T-helper 1 cell treated with Interleukin-12 subunit alpha and Interleukin-12 subunit beta and Interleukin-4 antibody, amounts not matched to agents 30 μg/mL and 1 μg/mL, for 36 hours (primary cell): Measurements from ENCODE around the gene GUSB.
"Not testable (repeated sequence)": the region's sequence is repeated elsewhere in the genome, so short reads cannot be mapped to it uniquely, and the experiment has no call there.

Source experiments
- H3K27ac Mint-ChIP-seq: one replicate; pipeline ENCODE4 v1.8.0; 2021; ENCODE audit warnings: mild to moderate bottlenecking, mixed read lengths
- H3K27me3 Mint-ChIP-seq: one replicate; pipeline ENCODE4 v1.8.0; 2021; ENCODE audit warnings: low read depth, mixed read lengths
- H3K36me3 Mint-ChIP-seq: one replicate; pipeline ENCODE4 v1.8.0; 2021; ENCODE audit warnings: low read depth, mixed read lengths
- H3K4me1 Mint-ChIP-seq: one replicate; pipeline ENCODE4 v1.8.0; 2021; ENCODE audit warnings: low read depth, mixed read lengths
- H3K4me3 Mint-ChIP-seq: one replicate; pipeline ENCODE4 v1.8.0; 2021; ENCODE audit warnings: mild to moderate bottlenecking, moderate library complexity, mixed read lengths
- H3K9me3 Mint-ChIP-seq: one replicate; pipeline ENCODE4 v1.8.0; 2021; ENCODE audit warnings: mixed read lengths

Gene GUSB

GRCh38 chr7:65981965-65982792 is at the start of gene GUSB:
Gene GUSB (minus strand): TSS chr7:65982213. CDS start chr7:65982183, 30 bp downstream.
- H3K4me3 Mint-ChIP-seq = peak within 1 kb of the TSS; percentile 87
- peaks cover 8% of the 10 kb centered on the region for H3K4me1 Mint-ChIP-seq
- peak within 1 kb of the TSS; percentile 94 for H3K27ac Mint-ChIP-seq
- H3K27me3 Mint-ChIP-seq = no peaks in the 10 kb centered on the region
- no peaks in the 10 kb centered on the region for H3K9me3 Mint-ChIP-seq
- H3K36me3 Mint-ChIP-seq = peaks cover 2% of the 10 kb centered on the region

DNA sequence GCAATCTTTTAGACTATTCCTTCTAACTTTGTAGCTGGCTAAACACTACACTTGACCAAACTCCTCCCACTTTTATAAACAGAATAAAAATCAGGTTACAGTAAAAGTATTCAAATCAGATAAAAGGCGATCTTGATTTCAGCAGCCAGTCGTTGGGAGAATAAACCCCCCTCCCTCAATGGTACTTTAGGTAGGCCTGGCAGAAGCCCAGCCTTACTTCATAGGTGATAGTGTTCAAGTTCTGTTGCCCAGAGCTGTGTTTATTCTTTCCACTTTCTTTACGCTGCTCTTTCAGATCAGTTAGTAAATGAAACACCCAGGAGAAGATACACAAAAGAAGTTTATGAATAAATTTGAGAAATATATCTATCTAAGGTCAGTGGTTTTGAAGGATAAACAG is 46.3 kb upstream of the GUSB start:
- H3K27me3 Mint-ChIP-seq, H3K36me3 Mint-ChIP-seq, H3K4me1 Mint-ChIP-seq, H3K27ac Mint-ChIP-seq, H3K9me3 Mint-ChIP-seq, H3K4me3 Mint-ChIP-seq: not testable (repeated sequence)

DNA sequence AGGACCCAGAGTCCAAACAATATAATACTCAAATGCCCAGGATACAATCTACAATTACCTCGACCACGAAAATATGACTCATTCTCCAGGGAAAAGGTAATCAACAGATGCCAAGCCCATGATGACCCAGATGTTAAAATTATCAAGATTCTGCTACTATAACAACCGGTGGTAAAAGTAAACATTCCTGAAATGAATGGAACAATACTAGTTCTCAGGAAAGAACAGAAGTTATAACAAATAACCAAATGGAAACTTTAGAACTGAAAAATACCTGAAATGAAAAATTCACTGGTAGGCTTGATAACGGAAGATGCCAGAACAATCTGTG is 34.1 kb upstream of the GUSB start:
- no peaks in the 10 kb centered on the region for H3K27me3 Mint-ChIP-seq
- H3K36me3 Mint-ChIP-seq = no peaks in the 10 kb centered on the region
- H3K9me3 Mint-ChIP-seq = no peaks in the 10 kb centered on the region
- H3K4me1 Mint-ChIP-seq = no peaks in the 10 kb centered on the region
- no peak overlapping the region for H3K27ac Mint-ChIP-seq
- H3K4me3 Mint-ChIP-seq = no peak overlapping the region

GRCh38 chr7:66015440-66016130 is 33.6 kb upstream of the GUSB start:
- Mint-ChIP-seq H3K4me1 (no peaks in the 10 kb centered on the region), H3K4me3 (no peak overlapping the region), H3K36me3 (no peaks in the 10 kb centered on the region), H3K27ac (no peak overlapping the region), H3K9me3 (no peaks in the 10 kb centered on the region), H3K27me3 (no peaks in the 10 kb centered on the region)

GRCh38 chr7:66013938-66014337 is 31.9 kb upstream of the GUSB start:
- H3K4me3 Mint-ChIP-seq = no peak overlapping the region
- H3K36me3 Mint-ChIP-seq = no peaks in the 10 kb centered on the region

GRCh38 chr7:66007232-66007631 is 25.2 kb upstream of the GUSB start:
- Mint-ChIP-seq H3K4me1 (no peaks in the 10 kb centered on the region), H3K27ac (no peak overlapping the region), H3K9me3 (no peaks in the 10 kb centered on the region), H3K27me3 (no peaks in the 10 kb centered on the region), H3K36me3 (no peaks in the 10 kb centered on the region), H3K4me3 (no peak overlapping the region)

More at GRCh38 chr7:66013938-66014337, 31.9 kb upstream of the GUSB start:
- Mint-ChIP-seq H3K4me1 (no peaks in the 10 kb centered on the region), H3K27ac (no peak overlapping the region), H3K27me3 (no peaks in the 10 kb centered on the region), H3K9me3 (no peaks in the 10 kb centered on the region)

DNA sequence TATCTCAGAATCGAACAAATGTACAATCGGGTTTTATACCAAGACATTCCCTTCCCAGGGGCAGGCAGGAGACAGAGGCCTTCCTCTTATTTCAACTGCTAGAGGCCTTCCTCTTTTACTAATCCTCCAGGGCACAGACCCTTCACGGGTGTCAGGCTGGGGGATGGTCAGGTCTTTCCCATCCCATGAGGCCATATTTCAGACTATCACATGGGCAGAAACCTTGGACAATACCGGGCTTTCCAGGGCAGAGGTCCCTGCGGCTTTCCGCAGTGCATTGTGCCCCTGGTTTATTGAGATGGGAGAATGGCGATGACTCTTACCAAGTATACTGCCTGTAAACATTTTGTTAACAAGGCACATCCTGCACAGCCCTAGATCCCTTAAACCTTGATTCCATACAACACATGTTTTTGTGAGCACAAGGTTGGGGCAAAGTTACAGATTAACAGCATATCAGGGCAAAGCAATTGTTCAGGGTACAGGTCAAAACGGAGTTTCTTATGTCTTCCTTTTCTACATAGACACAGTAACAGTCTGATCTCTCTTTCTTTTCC is 23.2 kb upstream of the GUSB start:
- H3K4me3 Mint-ChIP-seq, H3K4me1 Mint-ChIP-seq, H3K27me3 Mint-ChIP-seq, H3K9me3 Mint-ChIP-seq, H3K36me3 Mint-ChIP-seq, H3K27ac Mint-ChIP-seq: not testable (repeated sequence)

GRCh38 chr7:66000823-66001417 is 18.9 kb upstream of the GUSB start:
- not testable (repeated sequence) for H3K9me3 Mint-ChIP-seq, H3K4me3 Mint-ChIP-seq, H3K36me3 Mint-ChIP-seq, H3K4me1 Mint-ChIP-seq, H3K27ac Mint-ChIP-seq, H3K27me3 Mint-ChIP-seq

GRCh38 chr7:65994984-65995383 is 13.0 kb upstream of the GUSB start:
- H3K27me3 Mint-ChIP-seq, H3K4me1 Mint-ChIP-seq, H3K27ac Mint-ChIP-seq, H3K36me3 Mint-ChIP-seq, H3K4me3 Mint-ChIP-seq, H3K9me3 Mint-ChIP-seq: not testable (repeated sequence)

- Mint-ChIP-seq H3K27ac (no peak overlapping the region), H3K4me1 (no peaks in the 10 kb centered on the region), H3K9me3 (no peaks in the 10 kb centered on the region), H3K4me3 (no peak overlapping the region), H3K27me3 (peaks cover 8% of the 10 kb centered on the region), H3K36me3 (no peaks in the 10 kb centered on the region)
Observed at GRCh38 chr7:65992526-65992925, 10.5 kb upstream of the GUSB start.

DNA sequence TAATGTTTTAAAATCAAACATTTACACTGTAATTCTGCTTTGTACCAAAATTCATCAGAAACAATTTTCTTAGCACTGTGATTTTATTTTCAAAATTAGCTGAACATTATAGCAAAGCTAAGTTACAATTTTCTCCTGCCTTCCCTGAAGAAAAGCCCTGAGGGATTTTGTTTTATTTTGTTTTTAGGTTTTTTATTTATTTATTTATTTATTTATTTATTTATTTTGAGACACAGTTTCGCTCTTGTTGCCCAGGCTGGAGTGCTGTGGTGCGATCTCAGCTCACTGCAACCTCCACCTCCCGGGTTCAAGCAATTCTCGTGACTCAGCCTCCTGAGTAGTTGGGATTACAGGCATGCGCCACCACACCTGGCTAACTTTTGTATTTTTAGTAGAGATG is 9.8 kb upstream of the GUSB start:
- not testable (repeated sequence) for H3K27me3 Mint-ChIP-seq, H3K4me1 Mint-ChIP-seq, H3K4me3 Mint-ChIP-seq, H3K9me3 Mint-ChIP-seq, H3K36me3 Mint-ChIP-seq, H3K27ac Mint-ChIP-seq

DNA sequence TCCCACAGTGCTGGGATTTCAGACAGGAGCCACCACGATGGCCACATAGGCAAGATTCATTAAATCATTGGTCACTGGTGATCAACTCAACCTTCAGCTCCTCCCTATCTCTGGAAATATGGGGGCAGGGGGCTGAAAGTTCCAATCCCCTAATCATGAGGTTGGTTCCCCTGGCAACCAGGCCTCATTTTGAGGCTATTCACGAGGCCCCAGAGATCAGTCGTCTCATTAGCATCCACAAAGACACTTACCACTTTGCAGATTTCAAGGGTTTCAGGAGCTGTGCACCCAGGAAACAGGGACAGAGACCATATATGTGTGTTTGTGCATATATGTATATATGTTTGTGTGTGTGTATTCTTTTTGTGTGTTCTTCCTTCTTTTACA is 7.7 kb upstream of the GUSB start:
- no peak overlapping the region for H3K4me3 Mint-ChIP-seq
- H3K36me3 Mint-ChIP-seq = no peaks in the 10 kb centered on the region
- H3K27me3 Mint-ChIP-seq = no peaks in the 10 kb centered on the region
- no peak overlapping the region for H3K27ac Mint-ChIP-seq
- no peaks in the 10 kb centered on the region for H3K4me1 Mint-ChIP-seq
- H3K9me3 Mint-ChIP-seq = no peaks in the 10 kb centered on the region

DNA sequence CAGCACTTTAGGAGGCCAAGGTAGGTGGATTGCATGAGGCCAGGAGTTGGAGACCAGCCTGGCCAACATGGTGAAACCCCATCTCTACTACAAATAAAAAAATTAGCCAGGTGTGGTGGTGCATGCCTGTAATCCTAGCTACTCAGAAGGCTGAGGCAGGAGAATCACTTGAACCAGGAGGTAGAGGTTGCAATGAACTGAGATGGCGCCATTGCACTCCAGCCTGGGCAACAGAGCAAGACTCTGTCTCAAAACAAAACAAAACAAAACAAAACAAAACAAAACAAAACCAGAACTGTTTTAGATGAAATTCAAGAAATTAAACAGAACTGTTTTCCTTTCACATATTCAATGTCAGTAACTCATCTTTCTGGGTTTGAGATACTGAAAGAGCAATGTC is 6.5 kb upstream of the GUSB start:
- H3K4me1 Mint-ChIP-seq, H3K27me3 Mint-ChIP-seq, H3K36me3 Mint-ChIP-seq, H3K4me3 Mint-ChIP-seq, H3K9me3 Mint-ChIP-seq, H3K27ac Mint-ChIP-seq: not testable (repeated sequence)

GRCh38 chr7:65988084-65988483 is 6.1 kb upstream of the GUSB start:
- Mint-ChIP-seq H3K9me3 (no peaks in the 10 kb centered on the region), H3K4me1 (no peaks in the 10 kb centered on the region), H3K27ac (no peak overlapping the region), H3K4me3 (no peak overlapping the region), H3K27me3 (no peaks in the 10 kb centered on the region), H3K36me3 (no peaks in the 10 kb centered on the region)
